Sigmoid colon (tissue), 7 donors: ENCODE results near the gene FAM228A. TPM values are rescaled to one million over a fixed set of nuclear protein-coding genes. Genes with fewer than 3 reads are reported as not detected.
"Not testable (repeated sequence)": the region's sequence is repeated elsewhere in the genome, so short reads cannot be mapped to it uniquely, and the experiment has no call there.

Experiments
- DNase-seq: peaks from one replicate; pipeline ENCODE4 v3.0.0-alpha.2; 2019
- H3K27ac ChIP-seq, 4 donors: fragments of 200-600 bp; sonication (generic); one replicate each; pipeline ENCODE4 v1.5.1; 2016 to 2019; ENCODE audit warnings: mild to moderate bottlenecking in 1 of 4
- H3K27me3 ChIP-seq, 3 donors: fragments of 200-600 bp; sonication (generic); one replicate each; pipeline ENCODE4 v1.5.1; 2019; ENCODE audit warnings: mild to moderate bottlenecking in 1 of 3
- H3K36me3 ChIP-seq, 4 donors: fragments of 200-600 bp; sonication (generic); one replicate each; pipeline ENCODE4 v1.5.1; 2016 to 2019
- H3K4me1 ChIP-seq, 4 donors: fragments of 200-600 bp; sonication (generic); one replicate each; pipeline ENCODE4 v1.5.1; 2017 to 2019
- H3K4me3 ChIP-seq, 4 donors: fragments of 200-600 bp; sonication (generic); one replicate each; pipeline ENCODE4 v1.5.1; 2017 to 2019; ENCODE audit warnings: mild to moderate bottlenecking in 2 of 4, moderate library complexity in 1 of 4
- H3K9me3 ChIP-seq, 4 donors: fragments of 200-600 bp in 3 of 4; sonication (generic) in 3 of 4; one replicate each; pipeline versions ENCODE4 v1.5.1 to v1.6.1; 2013 to 2019
- CTCF ChIP-seq, 4 experiments: fragments of 450-650 bp in 3 of 4; fragments of 200-600 bp in 1 of 4; IDR thresholded peaks; one replicate each; pipeline ENCODE4 v1.5.1; 2016 to 2019; ENCODE audit warnings: antibody characterized with exemption in 4 of 4, mild to moderate bottlenecking in 3 of 4, moderate library complexity in 2 of 4
- EP300 ChIP-seq, 4 donors: sonication (generic); formaldehyde crosslinking; IDR thresholded peaks; one replicate each; pipeline ENCODE4 v1.6.1; 2017; ENCODE audit warnings: antibody characterized with exemption in 4 of 4
- POLR2A ChIP-seq, 2 donors: fragments of 450-650 bp; IDR thresholded peaks; one replicate each; pipeline ENCODE4 v1.6.1; 2016; ENCODE audit warnings: antibody characterized with exemption in 2 of 2, mild to moderate bottlenecking in 2 of 2, moderate library complexity in 2 of 2
- POLR2AphosphoS5 ChIP-seq, 4 donors: sonication (generic); formaldehyde crosslinking; IDR thresholded peaks; one replicate each; pipeline ENCODE4 v1.6.1; 2017; ENCODE audit warnings: antibody characterized with exemption in 4 of 4
- WGBS, 2 donors: extraction: QIAGEN DNeasy Blood & Tissue Kit; methylation state at CpG; one replicate each; pipeline ENCODE4 v1.1.7; 2013; 5-methylcytosine and 5-hydroxymethylcytosine counted together
- intact Hi-C: fragments of 100-400 bp; cut with DNase I; formaldehyde crosslinking; loops from one replicate; pipeline ENCODE4 v1.15.1; 2023
- polyA plus RNA-seq, 3 donors: library from polyadenylated mRNA; stranded (reverse); fragments of 200-250 nt; gene quantifications; one replicate each; pipeline ENCODE4 v1.2.3, GENCODE V29; 2013
- total RNA-seq, 4 donors: library from RNA; depleted of rRNA; stranded (reverse); fragments of >200 nt; gene quantifications; one replicate each; pipeline ENCODE4 v1.1.0, GENCODE V29; 2016
- donor health status: healthy with polysubstance abuse.
- donor health status: Bipolar disorder and iron deficiency.
- donor health status: healthy.

FAM228A gene
- total and polyA plus RNA-seq, 7 donors = 0.23 to 3.6 (median 1.8) TPM; not detected in 2

- Histone ChIP-seq H3K9me3 (no peaks in the 10 kb centered on the region), H3K4me3 (no peak overlapping the region), H3K4me1 (no peaks in the 10 kb centered on the region), H3K27ac (no peak overlapping the region), H3K36me3 (no peaks in the 10 kb centered on the region), H3K27me3 (no peaks in the 10 kb centered on the region)
- intact Hi-C loops = no loop called here
- no peak for DNase-seq
- 60 to 64% methylated on average over 5 of the region's 5 CpGs for WGBS, 2 donors
- TF ChIP-seq POLR2A (IDR thresholded peaks at IDR 0.05) (no peak), EP300 (IDR thresholded peaks at IDR 0.05) (no peak), POLR2AphosphoS5 (IDR thresholded peaks at IDR 0.05) (no peak), CTCF (IDR thresholded peaks at IDR 0.05) (no peak)
Measured at GRCh38 chr2:24191848-24192247, 17.0 kb downstream of the FAM228A start.

DNA sequence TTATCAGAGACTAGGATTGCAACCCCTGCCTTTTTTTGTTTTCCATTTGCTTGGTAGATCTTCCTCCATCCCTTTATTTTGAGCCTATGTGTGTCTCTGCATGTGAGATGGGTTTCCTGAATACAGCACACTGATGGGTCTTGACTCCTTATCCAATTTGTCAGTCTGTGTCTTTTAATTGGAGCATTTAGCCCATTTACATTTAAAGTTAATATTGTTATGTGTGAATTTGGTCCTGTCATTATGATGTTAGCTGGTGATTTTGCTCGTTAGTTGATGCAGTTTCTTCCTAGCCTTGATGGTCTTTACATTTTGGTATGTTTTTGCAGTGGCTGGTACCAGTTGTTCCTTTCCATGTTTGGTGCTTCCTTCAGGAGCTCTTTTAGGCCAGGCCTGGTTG, 22.4 kb downstream of the FAM228A start:
- H3K36me3 ChIP-seq = peaks cover 0 to 11% (median 0%) of the 10 kb centered on the region in 4 donors
- H3K27me3 ChIP-seq, intact Hi-C loops, H3K4me1 ChIP-seq, H3K27ac ChIP-seq, H3K9me3 ChIP-seq, H3K4me3 ChIP-seq, DNase-seq: not testable (repeated sequence)
- WGBS, 2 donors = 100% methylated on average over 1 of the region's 1 CpG

DNA sequence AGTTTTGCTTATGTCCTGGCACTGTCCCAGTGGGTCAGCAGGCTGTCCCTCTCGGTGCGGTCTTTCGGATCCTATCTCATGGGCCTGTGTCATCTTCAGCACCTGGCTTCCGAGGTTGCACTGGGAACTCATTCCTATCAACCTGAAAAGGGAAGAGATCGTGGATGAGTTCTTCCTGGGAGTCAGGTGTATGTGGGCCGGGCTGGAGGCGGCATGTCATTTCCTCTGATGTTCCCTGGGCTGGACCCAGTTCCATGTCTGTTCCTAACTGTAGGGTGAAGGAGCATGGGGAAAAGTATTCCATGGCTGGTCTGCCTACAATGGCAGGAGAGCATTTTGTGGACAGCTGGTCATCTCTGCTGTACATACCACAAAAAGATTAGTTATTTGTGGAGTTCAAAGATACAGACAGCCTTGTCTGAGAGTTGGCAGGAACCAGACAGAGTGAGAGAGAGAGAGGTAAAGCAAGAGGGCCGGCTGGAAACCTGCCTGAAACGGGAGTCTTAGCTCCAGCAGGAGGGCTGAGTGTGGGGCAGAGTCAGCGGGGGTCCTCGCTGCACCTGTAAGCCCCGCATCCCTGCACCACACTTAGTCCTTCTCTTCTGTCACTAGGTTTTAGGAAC, 25.2 kb downstream of the FAM228A start:
- H3K9me3 ChIP-seq = no peaks in the 10 kb centered on the region
- intact Hi-C loops = no loop called here
- H3K4me1 ChIP-seq = no peaks in the 10 kb centered on the region
- WGBS, 2 donors = 91 to 93% methylated on average over 12 of the region's 12 CpGs
- TF ChIP-seq CTCF (IDR thresholded peaks at IDR 0.05) (no peak), EP300 (IDR thresholded peaks at IDR 0.05) (no peak), POLR2AphosphoS5 (IDR thresholded peaks at IDR 0.05) (no peak), POLR2A (IDR thresholded peaks at IDR 0.05) (no peak)
- no peak overlapping the region for H3K27ac ChIP-seq
- no peaks in the 10 kb centered on the region for H3K27me3 ChIP-seq
- no peak overlapping the region for H3K4me3 ChIP-seq
- peaks cover 9 to 38% (median 15%) of the 10 kb centered on the region in 4 donors for H3K36me3 ChIP-seq
- DNase-seq = no peak

DNA sequence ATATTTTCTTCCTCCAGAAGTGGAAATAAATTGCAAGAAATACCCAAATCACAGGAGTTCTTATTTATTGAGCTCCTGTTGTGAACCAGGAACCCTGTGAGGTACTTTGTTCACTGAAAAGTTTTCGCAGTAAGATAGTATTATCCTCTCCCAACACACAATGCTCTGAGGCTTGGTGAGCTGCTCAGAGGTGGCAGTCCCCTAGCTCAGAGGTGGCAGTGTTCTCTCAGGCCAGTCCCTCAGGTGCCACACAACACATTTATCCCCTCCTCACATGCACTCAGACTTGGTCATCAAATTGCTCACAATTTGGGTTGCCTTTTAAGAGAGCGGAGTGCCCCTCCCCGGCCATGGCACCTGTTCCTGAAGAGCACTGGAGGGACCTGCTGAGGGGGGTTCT, 25.9 kb downstream of the FAM228A start:
- Histone ChIP-seq H3K27me3 (no peaks in the 10 kb centered on the region), H3K36me3 (peaks cover 9 to 45% (median 15%) of the 10 kb centered on the region in 4 donors), H3K27ac (no peak overlapping the region), H3K4me3 (no peak overlapping the region), H3K9me3 (no peaks in the 10 kb centered on the region), H3K4me1 (no peaks in the 10 kb centered on the region)
- TF ChIP-seq CTCF (IDR thresholded peaks at IDR 0.05) (no peak), POLR2A (IDR thresholded peaks at IDR 0.05) (no peak), EP300 (IDR thresholded peaks at IDR 0.05) (no peak), POLR2AphosphoS5 (IDR thresholded peaks at IDR 0.05) (no peak)
- no peak for DNase-seq
- WGBS, 2 donors = 97 to 98% methylated on average over 3 of the region's 3 CpGs
- intact Hi-C loops = no loop called here

DNA sequence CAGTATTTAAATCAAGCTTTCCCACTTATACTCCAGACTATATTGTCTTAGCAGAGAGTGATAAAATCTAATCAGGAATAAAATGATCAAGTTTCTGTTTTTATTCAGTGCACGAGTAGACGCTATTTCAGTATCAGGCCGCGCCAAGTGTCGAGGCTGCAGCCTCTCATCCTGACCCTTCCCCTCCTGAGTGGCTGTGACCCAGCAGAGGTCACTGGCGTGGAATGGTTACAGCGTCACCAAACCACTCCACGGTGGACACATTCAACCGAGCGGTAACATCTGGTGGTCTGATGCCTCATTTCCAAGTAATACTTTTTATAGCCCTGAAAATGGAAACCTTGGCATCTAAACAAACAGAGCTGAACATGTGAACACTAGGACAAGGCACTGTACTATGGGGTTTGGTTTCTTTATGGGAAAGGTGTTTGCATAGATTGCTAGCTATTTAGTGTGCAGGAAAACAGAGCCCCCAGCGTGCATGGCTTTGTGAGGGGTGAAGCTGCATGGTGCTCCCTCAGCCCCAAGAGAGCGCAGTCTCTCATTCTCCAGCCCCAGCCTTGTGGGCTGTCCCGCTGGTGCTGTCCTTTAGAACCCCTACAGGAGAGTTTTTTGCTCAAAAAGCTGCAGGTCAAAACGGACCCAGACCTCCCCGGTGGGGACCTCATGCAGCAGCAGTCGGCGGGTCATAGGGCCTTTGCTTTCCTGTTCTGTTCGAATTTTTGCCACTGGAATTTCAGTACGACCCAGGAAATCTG, 28.4 kb downstream of the FAM228A start:
- no peaks in the 10 kb centered on the region for H3K9me3 ChIP-seq
- WGBS, 2 donors = 84 to 92% methylated on average over 19 of the region's 19 CpGs
- no peaks in the 10 kb centered on the region for H3K27me3 ChIP-seq
- intact Hi-C loops = no loop called here
- H3K36me3 ChIP-seq = peaks cover 9 to 63% (median 25%) of the 10 kb centered on the region in 4 donors
- H3K4me1 ChIP-seq = no peaks in the 10 kb centered on the region
- DNase-seq = no peak
- no peak overlapping the region for H3K4me3 ChIP-seq
- H3K27ac ChIP-seq = no peak overlapping the region
- TF ChIP-seq CTCF (IDR thresholded peaks at IDR 0.05) (no peak), POLR2AphosphoS5 (IDR thresholded peaks at IDR 0.05) (no peak), EP300 (IDR thresholded peaks at IDR 0.05) (no peak), POLR2A (IDR thresholded peaks at IDR 0.05) (no peak)
